Measurements from ENCODE around the gene PRAMEF20. TPM values are rescaled to one million over a fixed set of nuclear protein-coding genes. Genes with fewer than 3 reads are reported as not detected.
A peak's percentile ranks its signal among the peaks of the same experiment; 100 is the strongest.
"Not testable (repeated sequence)": the region's sequence is repeated elsewhere in the genome, so short reads cannot be mapped to it uniquely, and the experiment has no call there.

The PRAMEF20 gene
- not detected for total RNA-seq

- ATAC-seq; H3K27me3 Mint-ChIP-seq (ENCODE audit: low read depth); POLR2A ChIA-PET; H3K27ac Mint-ChIP-seq; CTCF ChIA-PET; DNase-seq; H3K9me3 Mint-ChIP-seq (ENCODE audit: insufficient read depth); H3K36me3 Mint-ChIP-seq (ENCODE audit: low read depth); H3K4me1 Mint-ChIP-seq (ENCODE audit: low read depth); H3K4me3 Mint-ChIP-seq: not testable (repeated sequence)
These were observed at the start of gene PRAMEF20 for GRCh38 chr1:13410150-13410549. Gene PRAMEF20 (plus strand): TSS chr1:13410450. CDS start chr1:13416355, 5,905 bp downstream.

- H3K36me3 Mint-ChIP-seq (ENCODE audit: low read depth); POLR2A ChIA-PET; CTCF ChIA-PET; DNase-seq; H3K27me3 Mint-ChIP-seq (ENCODE audit: low read depth); H3K4me1 Mint-ChIP-seq (ENCODE audit: low read depth); ATAC-seq; H3K4me3 Mint-ChIP-seq; H3K27ac Mint-ChIP-seq; H3K9me3 Mint-ChIP-seq (ENCODE audit: insufficient read depth): not testable (repeated sequence)
These were observed 47.9 kb upstream of the PRAMEF20 start for GRCh38 chr1:13362364-13362763.

GRCh38 chr1:13364928-13365327 lies 45.3 kb upstream of the PRAMEF20 start:
- POLR2A ChIA-PET; H3K36me3 Mint-ChIP-seq (ENCODE audit: low read depth); H3K4me1 Mint-ChIP-seq (ENCODE audit: low read depth); DNase-seq; H3K27ac Mint-ChIP-seq; H3K9me3 Mint-ChIP-seq (ENCODE audit: insufficient read depth); H3K4me3 Mint-ChIP-seq; H3K27me3 Mint-ChIP-seq (ENCODE audit: low read depth); ATAC-seq; CTCF ChIA-PET: not testable (repeated sequence)

GRCh38 chr1:13366536-13366935 lies 43.7 kb upstream of the PRAMEF20 start:
- POLR2A ChIA-PET; H3K4me3 Mint-ChIP-seq; ATAC-seq; H3K27ac Mint-ChIP-seq; DNase-seq; H3K27me3 Mint-ChIP-seq (ENCODE audit: low read depth); H3K9me3 Mint-ChIP-seq (ENCODE audit: insufficient read depth); H3K4me1 Mint-ChIP-seq (ENCODE audit: low read depth); CTCF ChIA-PET; H3K36me3 Mint-ChIP-seq (ENCODE audit: low read depth): not testable (repeated sequence)

- H3K4me3 Mint-ChIP-seq; ATAC-seq; H3K27ac Mint-ChIP-seq; CTCF ChIA-PET; H3K9me3 Mint-ChIP-seq (ENCODE audit: insufficient read depth); H3K27me3 Mint-ChIP-seq (ENCODE audit: low read depth); H3K36me3 Mint-ChIP-seq (ENCODE audit: low read depth); POLR2A ChIA-PET; H3K4me1 Mint-ChIP-seq (ENCODE audit: low read depth): not testable (repeated sequence)
- peak; percentile 24 for DNase-seq
These were observed 41.7 kb upstream of the PRAMEF20 start for GRCh38 chr1:13368544-13368943.

- H3K4me1 Mint-ChIP-seq (ENCODE audit: low read depth); H3K27ac Mint-ChIP-seq; DNase-seq; H3K36me3 Mint-ChIP-seq (ENCODE audit: low read depth); H3K9me3 Mint-ChIP-seq (ENCODE audit: insufficient read depth); CTCF ChIA-PET; POLR2A ChIA-PET; ATAC-seq; H3K27me3 Mint-ChIP-seq (ENCODE audit: low read depth); H3K4me3 Mint-ChIP-seq: not testable (repeated sequence)
These were observed 31.3 kb upstream of the PRAMEF20 start for GRCh38 chr1:13378983-13379382.

GRCh38 chr1:13380380-13380779 lies 29.9 kb upstream of the PRAMEF20 start:
- H3K27ac Mint-ChIP-seq; ATAC-seq; POLR2A ChIA-PET; H3K27me3 Mint-ChIP-seq (ENCODE audit: low read depth); H3K4me1 Mint-ChIP-seq (ENCODE audit: low read depth); CTCF ChIA-PET; DNase-seq; H3K4me3 Mint-ChIP-seq; H3K36me3 Mint-ChIP-seq (ENCODE audit: low read depth); H3K9me3 Mint-ChIP-seq (ENCODE audit: insufficient read depth): not testable (repeated sequence)

GRCh38 chr1:13389332-13389731 lies 20.9 kb upstream of the PRAMEF20 start, which contains the start of gene PRAMEF17:
Gene PRAMEF17 (plus strand): TSS chr1:13389632. CDS start chr1:13389658, 26 bp downstream.
- DNase-seq; POLR2A ChIA-PET; ATAC-seq; H3K36me3 Mint-ChIP-seq (ENCODE audit: low read depth); H3K9me3 Mint-ChIP-seq (ENCODE audit: insufficient read depth); CTCF ChIA-PET; H3K4me1 Mint-ChIP-seq (ENCODE audit: low read depth); H3K27ac Mint-ChIP-seq; H3K27me3 Mint-ChIP-seq (ENCODE audit: low read depth); H3K4me3 Mint-ChIP-seq: not testable (repeated sequence)

GRCh38 chr1:13393004-13393403 lies 17.2 kb upstream of the PRAMEF20 start:
- H3K4me3 Mint-ChIP-seq; POLR2A ChIA-PET; H3K27me3 Mint-ChIP-seq (ENCODE audit: low read depth); DNase-seq; ATAC-seq; H3K27ac Mint-ChIP-seq; H3K36me3 Mint-ChIP-seq (ENCODE audit: low read depth); H3K9me3 Mint-ChIP-seq (ENCODE audit: insufficient read depth); H3K4me1 Mint-ChIP-seq (ENCODE audit: low read depth); CTCF ChIA-PET: not testable (repeated sequence)

GRCh38 chr1:13394761-13395160 lies 15.5 kb upstream of the PRAMEF20 start:
- ATAC-seq; H3K27me3 Mint-ChIP-seq (ENCODE audit: low read depth); H3K4me3 Mint-ChIP-seq; DNase-seq; H3K9me3 Mint-ChIP-seq (ENCODE audit: insufficient read depth); CTCF ChIA-PET; H3K36me3 Mint-ChIP-seq (ENCODE audit: low read depth); H3K27ac Mint-ChIP-seq; H3K4me1 Mint-ChIP-seq (ENCODE audit: low read depth); POLR2A ChIA-PET: not testable (repeated sequence)

GRCh38 chr1:13395311-13395710 lies 14.9 kb upstream of the PRAMEF20 start:
- H3K4me1 Mint-ChIP-seq (ENCODE audit: low read depth); H3K36me3 Mint-ChIP-seq (ENCODE audit: low read depth); H3K9me3 Mint-ChIP-seq (ENCODE audit: insufficient read depth); H3K27me3 Mint-ChIP-seq (ENCODE audit: low read depth); CTCF ChIA-PET; H3K4me3 Mint-ChIP-seq; DNase-seq; POLR2A ChIA-PET; ATAC-seq; H3K27ac Mint-ChIP-seq: not testable (repeated sequence)

GRCh38 chr1:13407811-13408210 lies 2.4 kb upstream of the PRAMEF20 start:
- CTCF ChIA-PET = no interaction called here
- POLR2A ChIA-PET = no interaction called here
- ATAC-seq (no peak), DNase-seq (no peak)
- Mint-ChIP-seq H3K27me3 (ENCODE audit: low read depth) (peaks cover 6% of the 10 kb centered on the region), H3K9me3 (ENCODE audit: insufficient read depth) (no peaks in the 10 kb centered on the region), H3K36me3 (ENCODE audit: low read depth) (no peaks in the 10 kb centered on the region), H3K4me3 (no peak overlapping the region), H3K27ac (no peak overlapping the region), H3K4me1 (ENCODE audit: low read depth) (no peaks in the 10 kb centered on the region)

GRCh38 chr1:13430495-13430894 lies 20.2 kb downstream of the PRAMEF20 start:
- no peak overlapping the region for H3K4me3 Mint-ChIP-seq
- CTCF ChIA-PET = no interaction called here

More at GRCh38 chr1:13430495-13430894, 20.2 kb downstream of the PRAMEF20 start:
- H3K9me3 Mint-ChIP-seq (ENCODE audit: insufficient read depth) = no peaks in the 10 kb centered on the region
- no peak overlapping the region for H3K27ac Mint-ChIP-seq
- no peaks in the 10 kb centered on the region for H3K36me3 Mint-ChIP-seq (ENCODE audit: low read depth)
- no peaks in the 10 kb centered on the region for H3K4me1 Mint-ChIP-seq (ENCODE audit: low read depth)
- H3K27me3 Mint-ChIP-seq (ENCODE audit: low read depth) = no peaks in the 10 kb centered on the region
- DNase-seq = no peak
- POLR2A ChIA-PET = no interaction called here
- ATAC-seq = no peak
